Astrocyte (in vitro differentiated cells and primary cell): ENCODE results near the gene P2RY13. TPM values are rescaled to one million over a fixed set of nuclear protein-coding genes. Genes with fewer than 3 reads are reported as not detected.

Experiments
- DNase-seq: peaks from one replicate; pipeline ENCODE4 v3.0.0-alpha.2; 2010; ENCODE audit warnings: low read depth
- FAIRE-seq: peaks from 2 replicates; lab custom pipeline; 2011; peaks lifted over from hg19 to GRCh38; lab: Jason Lieb, UNC
- H2AFZ ChIP-seq: 2 replicates; pipeline ENCODE4 v1.6.0; 2012; ENCODE audit warnings: low read depth, low read length, inconsistent platforms
- H3K27ac ChIP-seq: 2 replicates; pipeline ENCODE4 v1.5.1; 2011; ENCODE audit warnings: low read depth, low read length, inconsistent platforms
- H3K27me3 ChIP-seq: 2 replicates; pipeline ENCODE4 v1.6.0; 2011; ENCODE audit warnings: low read length, inconsistent platforms; ENCODE audit not compliant: insufficient read depth
- H3K36me3 ChIP-seq: 2 replicates; pipeline ENCODE4 v1.5.1; 2011; ENCODE audit warnings: low read length, inconsistent platforms; ENCODE audit not compliant: insufficient read depth
- H3K4me1 ChIP-seq: 2 replicates; pipeline ENCODE4 v1.5.1; 2011; ENCODE audit warnings: low read length, inconsistent platforms; ENCODE audit not compliant: insufficient read depth
- H3K4me2 ChIP-seq: 2 replicates; pipeline ENCODE4 v1.6.0; 2012; ENCODE audit warnings: low read length, inconsistent platforms
- H3K4me3 ChIP-seq: 2 replicates; pipeline ENCODE4 v1.5.1; 2011; ENCODE audit warnings: low read depth, mild to moderate bottlenecking, low read length, inconsistent platforms; ENCODE audit not compliant: insufficient read depth
- H3K79me2 ChIP-seq: 2 replicates; pipeline ENCODE4 v1.6.0; 2012; ENCODE audit warnings: mild to moderate bottlenecking, low read length, inconsistent platforms; ENCODE audit not compliant: insufficient read depth
- H3K9ac ChIP-seq: 2 replicates; pipeline ENCODE4 v1.6.0; 2012; ENCODE audit warnings: mild to moderate bottlenecking, low read length, inconsistent platforms
- H3K9me3 ChIP-seq: 2 replicates; pipeline ENCODE4 v1.5.1; 2012; ENCODE audit warnings: low read depth, mild to moderate bottlenecking, low read length, inconsistent platforms; ENCODE audit not compliant: insufficient read depth
- H4K20me1 ChIP-seq: 2 replicates; pipeline ENCODE4 v1.6.0; 2012; ENCODE audit warnings: low read length, inconsistent platforms; ENCODE audit not compliant: insufficient read depth
- H3K27ac Mint-ChIP-seq: one replicate; pipeline ENCODE4 v1.8.0; 2021; ENCODE audit warnings: mild to moderate bottlenecking, mixed read lengths; ENCODE audit not compliant: unreplicated experiment
- H3K27me3 Mint-ChIP-seq: one replicate; pipeline ENCODE4 v1.8.0; 2021; ENCODE audit warnings: low read depth, mixed read lengths; ENCODE audit not compliant: unreplicated experiment
- H3K36me3 Mint-ChIP-seq: one replicate; pipeline ENCODE4 v1.8.0; 2021; ENCODE audit warnings: low read depth, mixed read lengths; ENCODE audit not compliant: unreplicated experiment
- H3K4me1 Mint-ChIP-seq: one replicate; pipeline ENCODE4 v1.8.0; 2021; ENCODE audit warnings: low read depth, mixed read lengths; ENCODE audit not compliant: unreplicated experiment
- H3K4me3 Mint-ChIP-seq: one replicate; pipeline ENCODE4 v1.8.0; 2021; ENCODE audit warnings: mild to moderate bottlenecking, moderate library complexity, mixed read lengths; ENCODE audit not compliant: unreplicated experiment
- H3K9me3 Mint-ChIP-seq: one replicate; pipeline ENCODE4 v1.8.0; 2021; ENCODE audit warnings: mild to moderate bottlenecking, mixed read lengths; ENCODE audit not compliant: unreplicated experiment
- EZH2 ChIP-seq: IDR thresholded peaks from 2 replicates; pipeline ENCODE4 v1.6.1; 2012; ENCODE audit warnings: mild to moderate bottlenecking, low read length, inconsistent platforms; ENCODE audit not compliant: insufficient read depth
- total RNA-seq: library from RNA; stranded (reverse); gene quantifications from 2 replicates; pipeline ENCODE4 v1.2.1, GENCODE V29; 2021
- TF ChIP-seq, protein P1 (sequence below): IDR thresholded peaks from 2 replicates; pipeline ENCODE4 v1.5.1; 2011; ENCODE audit warnings: low read depth, mild to moderate bottlenecking, inconsistent platforms, low read length, moderate library complexity; ENCODE audit not compliant: insufficient read depth

Gene P2RY13
- total RNA-seq, 1 donor from 2014 or later = not detected

DNA sequence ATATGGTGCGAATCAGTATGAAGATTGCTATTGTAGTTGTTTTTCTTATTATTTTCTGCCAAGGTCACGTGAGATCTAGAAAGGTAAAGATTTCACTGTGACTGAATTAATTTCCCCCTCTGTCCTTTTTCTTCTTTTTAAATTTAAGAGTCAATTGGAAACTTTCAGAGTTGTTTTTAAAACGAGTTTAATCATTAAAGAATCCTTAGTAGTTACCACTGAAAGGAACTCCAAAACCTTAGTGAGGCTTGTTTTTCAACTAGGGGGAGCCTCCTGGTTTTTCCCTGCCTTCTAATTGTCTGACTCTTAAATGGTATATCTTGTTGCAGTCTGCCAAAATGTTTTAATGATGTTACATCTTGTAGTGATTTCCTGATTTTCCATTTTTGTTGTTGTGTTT is 37.6 kb upstream of the P2RY13 start:
- H2AFZ ChIP-seq = no peak overlapping the region
- DNase-seq = no peak

DNA sequence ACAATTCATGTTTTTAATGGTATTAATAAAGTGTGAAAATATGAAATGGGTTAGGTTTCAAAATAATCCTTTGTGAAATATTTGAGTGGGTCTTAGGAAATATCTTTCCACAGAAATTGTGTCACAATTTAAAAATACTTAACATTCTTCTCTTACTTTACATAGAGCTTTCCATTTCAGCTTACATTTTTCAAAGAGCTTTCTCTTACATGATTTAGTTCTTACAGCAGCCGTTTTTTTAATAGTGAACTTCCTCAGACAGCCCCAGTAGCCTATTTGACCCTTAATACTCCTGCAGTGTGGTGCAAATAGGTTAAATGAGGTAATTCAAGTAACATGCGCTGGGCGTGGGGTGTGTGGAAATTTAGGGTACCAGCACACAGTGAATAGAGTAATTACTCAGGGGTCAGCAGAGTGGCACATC is 33.4 kb upstream of the P2RY13 start:
- Histone ChIP-seq H3K4me1 (no peaks in the 10 kb centered on the region), H3K79me2 (no peaks in the 10 kb centered on the region), H3K36me3 (no peaks in the 10 kb centered on the region), H3K4me2 (no peak overlapping the region), H3K9ac (no peak overlapping the region), H3K27ac (no peak overlapping the region), H3K9me3 (no peaks in the 10 kb centered on the region), H2AFZ (no peak overlapping the region), H3K27me3 (no peaks in the 10 kb centered on the region), H4K20me1 (no peaks in the 10 kb centered on the region), H3K4me3 (no peak overlapping the region)
- no peak overlapping the region for H3K4me3 Mint-ChIP-seq
- no peak for FAIRE-seq
- no peak for TF ChIP-seq EZH2
- TF ChIP-seq, protein P1, sequence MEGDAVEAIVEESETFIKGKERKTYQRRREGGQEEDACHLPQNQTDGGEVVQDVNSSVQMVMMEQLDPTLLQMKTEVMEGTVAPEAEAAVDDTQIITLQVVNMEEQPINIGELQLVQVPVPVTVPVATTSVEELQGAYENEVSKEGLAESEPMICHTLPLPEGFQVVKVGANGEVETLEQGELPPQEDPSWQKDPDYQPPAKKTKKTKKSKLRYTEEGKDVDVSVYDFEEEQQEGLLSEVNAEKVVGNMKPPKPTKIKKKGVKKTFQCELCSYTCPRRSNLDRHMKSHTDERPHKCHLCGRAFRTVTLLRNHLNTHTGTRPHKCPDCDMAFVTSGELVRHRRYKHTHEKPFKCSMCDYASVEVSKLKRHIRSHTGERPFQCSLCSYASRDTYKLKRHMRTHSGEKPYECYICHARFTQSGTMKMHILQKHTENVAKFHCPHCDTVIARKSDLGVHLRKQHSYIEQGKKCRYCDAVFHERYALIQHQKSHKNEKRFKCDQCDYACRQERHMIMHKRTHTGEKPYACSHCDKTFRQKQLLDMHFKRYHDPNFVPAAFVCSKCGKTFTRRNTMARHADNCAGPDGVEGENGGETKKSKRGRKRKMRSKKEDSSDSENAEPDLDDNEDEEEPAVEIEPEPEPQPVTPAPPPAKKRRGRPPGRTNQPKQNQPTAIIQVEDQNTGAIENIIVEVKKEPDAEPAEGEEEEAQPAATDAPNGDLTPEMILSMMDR = no peak
- H3K27me3 Mint-ChIP-seq = no peaks in the 10 kb centered on the region
- H3K27ac Mint-ChIP-seq = no peak overlapping the region
- DNase-seq = no peak
- no peaks in the 10 kb centered on the region for H3K9me3 Mint-ChIP-seq
- peaks cover 6% of the 10 kb centered on the region for H3K4me1 Mint-ChIP-seq
- no peaks in the 10 kb centered on the region for H3K36me3 Mint-ChIP-seq

More for the DNA sequence above, 37.6 kb upstream of the P2RY13 start:
- Mint-ChIP-seq H3K36me3 (no peaks in the 10 kb centered on the region), H3K27ac (no peak overlapping the region), H3K4me1 (peaks cover 7% of the 10 kb centered on the region), H3K9me3 (no peaks in the 10 kb centered on the region), H3K4me3 (no peak overlapping the region), H3K27me3 (no peaks in the 10 kb centered on the region)
- Histone ChIP-seq H3K9me3 (no peaks in the 10 kb centered on the region), H3K36me3 (no peaks in the 10 kb centered on the region), H3K4me3 (no peak overlapping the region), H3K4me2 (no peak overlapping the region), H3K27ac (no peak overlapping the region), H3K4me1 (no peaks in the 10 kb centered on the region), H3K79me2 (no peaks in the 10 kb centered on the region), H3K27me3 (no peaks in the 10 kb centered on the region), H4K20me1 (no peaks in the 10 kb centered on the region), H3K9ac (no peak overlapping the region)
- TF ChIP-seq EZH2 = no peak
- TF ChIP-seq, protein P1 = no peak
- FAIRE-seq = no peak

DNA sequence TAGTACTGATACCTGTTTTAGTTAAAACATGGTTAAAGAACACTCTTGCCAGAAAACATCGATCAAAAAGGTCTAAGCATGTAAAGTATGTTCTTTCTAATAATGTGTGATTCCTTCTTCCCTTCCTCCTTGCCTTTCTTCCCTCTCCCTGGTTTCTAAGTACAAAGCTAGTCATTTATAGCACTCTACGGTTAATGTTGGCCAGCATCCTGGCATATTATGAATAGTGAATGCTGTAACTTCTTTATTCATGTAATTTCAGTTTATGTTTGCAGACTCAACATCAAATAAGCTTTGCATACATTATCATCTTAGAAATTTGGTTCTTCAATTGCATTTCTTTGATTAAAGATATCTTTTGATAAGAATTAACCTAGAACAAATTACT is 28.1 kb upstream of the P2RY13 start:
- TF ChIP-seq, protein P1 = no peak
- no peak for TF ChIP-seq EZH2
- no peak for FAIRE-seq
- H2AFZ ChIP-seq = no peak overlapping the region

More for the DNA sequence above, 28.1 kb upstream of the P2RY13 start:
- Histone ChIP-seq H4K20me1 (no peaks in the 10 kb centered on the region), H3K4me1 (no peaks in the 10 kb centered on the region), H3K4me3 (no peak overlapping the region), H3K4me2 (peak overlapping the region; percentile 17), H3K9me3 (no peaks in the 10 kb centered on the region), H3K27ac (no peak overlapping the region), H3K36me3 (no peaks in the 10 kb centered on the region), H3K27me3 (no peaks in the 10 kb centered on the region), H3K9ac (no peak overlapping the region), H3K79me2 (no peaks in the 10 kb centered on the region)
- Mint-ChIP-seq H3K9me3 (no peaks in the 10 kb centered on the region), H3K27me3 (no peaks in the 10 kb centered on the region), H3K4me1 (peaks cover 8% of the 10 kb centered on the region), H3K36me3 (no peaks in the 10 kb centered on the region), H3K27ac (no peak overlapping the region), H3K4me3 (no peak overlapping the region)
- DNase-seq = peak; percentile 12
